HG02943 (cell line): ENCODE measurements around the gene CFAP61.

Source experiments
- ATAC-seq: cut with Tn5 transposase; IDR thresholded peaks from one replicate; pipeline ENCODE4 v1.9.1; 2021; ENCODE audit warnings: mild to moderate bottlenecking, low read depth, moderate library complexity; ENCODE audit not compliant: unreplicated experiment

Gene CFAP61

GRCh38 chr20:20266552-20266951 lies 214.2 kb downstream of the CFAP61 start:
- no peak for ATAC-seq

- no peak for ATAC-seq
These were observed 215.5 kb downstream of the CFAP61 start for GRCh38 chr20:20267685-20268370.

GRCh38 chr20:20271271-20271670 lies 218.9 kb downstream of the CFAP61 start:
- no peak for ATAC-seq

GRCh38 chr20:20272686-20273085 lies 220.4 kb downstream of the CFAP61 start:
- ATAC-seq: no peak

- no peak for ATAC-seq
These were observed 221.0 kb downstream of the CFAP61 start for GRCh38 chr20:20273286-20273685.

GRCh38 chr20:20274821-20275220 lies 222.5 kb downstream of the CFAP61 start:
- ATAC-seq: no peak

- ATAC-seq: no peak
These were observed 223.3 kb downstream of the CFAP61 start for GRCh38 chr20:20275636-20276035.

- no peak for ATAC-seq
These were observed 224.6 kb downstream of the CFAP61 start for GRCh38 chr20:20276811-20277530.

- no peak for ATAC-seq
These were observed 225.6 kb downstream of the CFAP61 start for GRCh38 chr20:20277894-20278335.

- ATAC-seq: no peak
These were observed 233.7 kb downstream of the CFAP61 start for GRCh38 chr20:20286061-20286460.

GRCh38 chr20:20289331-20289730 lies 237.0 kb downstream of the CFAP61 start:
- no peak for ATAC-seq

GRCh38 chr20:20292472-20292871 lies 240.1 kb downstream of the CFAP61 start:
- ATAC-seq: no peak

GRCh38 chr20:20293141-20293540 lies 240.8 kb downstream of the CFAP61 start:
- no peak for ATAC-seq

GRCh38 chr20:20293691-20294385 lies 241.5 kb downstream of the CFAP61 start:
- no peak for ATAC-seq

GRCh38 chr20:20295621-20296498 lies 243.5 kb downstream of the CFAP61 start:
- no peak for ATAC-seq

GRCh38 chr20:20297181-20297580 lies 244.8 kb downstream of the CFAP61 start:
- ATAC-seq: no peak

- ATAC-seq: no peak
These were observed 245.4 kb downstream of the CFAP61 start for GRCh38 chr20:20297752-20298151.

- no peak for ATAC-seq
These were observed 247.6 kb downstream of the CFAP61 start for GRCh38 chr20:20299904-20300303.

- no peak for ATAC-seq
These were observed 251.0 kb downstream of the CFAP61 start for GRCh38 chr20:20303320-20303719.

- ATAC-seq: no peak
These were observed 251.4 kb downstream of the CFAP61 start for GRCh38 chr20:20303742-20304141.
